Measurements from ENCODE around the gene RAET1G.

DNA sequence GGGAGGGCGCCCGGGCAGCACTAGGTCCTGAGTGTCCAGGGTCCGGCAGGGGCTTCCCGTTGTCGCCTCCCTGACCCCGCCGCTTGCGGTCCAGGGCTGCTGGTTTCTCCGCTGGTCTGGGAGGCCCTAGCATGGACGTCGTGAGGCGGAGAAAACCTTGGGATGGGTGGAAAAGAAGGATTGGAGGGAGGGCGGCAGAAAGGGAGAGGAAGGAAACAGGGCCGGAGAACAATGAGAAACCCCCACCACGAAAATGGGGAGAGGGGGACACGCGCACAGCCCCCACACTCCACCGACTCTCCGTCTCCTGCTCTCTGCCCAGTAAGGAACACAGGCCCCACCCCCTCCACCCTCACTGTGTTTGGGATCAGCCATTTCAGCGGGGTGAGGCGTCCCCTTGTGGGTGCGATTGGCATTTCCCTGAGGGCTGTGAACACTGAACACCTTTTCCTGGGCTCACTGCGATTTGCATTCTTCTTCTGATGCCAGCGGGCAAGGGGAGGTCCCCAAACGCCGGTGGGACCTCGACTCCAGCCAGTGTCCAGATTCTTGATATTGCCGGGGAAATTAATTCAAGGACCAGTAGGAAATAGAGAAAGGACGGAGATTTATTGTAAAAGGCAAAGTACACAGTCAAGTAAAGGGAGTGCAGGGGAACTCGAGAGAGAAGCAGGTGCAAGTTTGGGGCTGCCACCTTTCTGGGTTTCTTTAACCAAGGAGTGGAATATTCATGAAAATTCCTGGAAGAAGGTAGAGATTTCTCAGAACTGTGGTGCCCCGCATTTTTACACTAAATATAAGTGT is 3.3 kb upstream of the RAET1G start:
- TF ChIP-seq CTCF (IDR thresholded peaks at IDR 0.05) (peak; percentile 72 to 95 (median 86)), POLR2A (IDR thresholded peaks at IDR 0.05) (no peak)
